A549 (cell line): Measurements from ENCODE around the gene CARS1. TPM values are rescaled to one million over a fixed set of nuclear protein-coding genes. Genes with fewer than 3 reads are reported as not detected.

Experiments used
- ATAC-seq, 2 experiments: fragments of 200-7000 bp in 1 of 2; fragments of >200 bp in 1 of 2; cut with Nextera tagmentation in 1 of 2; cut with Tn5 transposase in 1 of 2; 3 replicates each; pipeline versions ENCODE4 v1.8.0 to v1.9.1; 2018 to 2020; ENCODE audit warnings: mild to moderate bottlenecking in 1 of 2, moderate library complexity in 1 of 2
- CTCF ChIA-PET: fragments of 300-600 bp; sonication (Branson Sonifier 250); formaldehyde crosslinking; extraction: SDS; loops from one replicate; lab custom pipeline; 2021; ENCODE audit warnings: antibody characterized with exemption, inconsistent platforms; lab: Yijun Ruan, JAX
- POLR2A ChIA-PET: fragments of 350-600 bp; formaldehyde crosslinking; extraction: SDS; loops from one replicate; lab custom pipeline; 2021; ENCODE audit warnings: antibody characterized with exemption, inconsistent platforms; lab: Yijun Ruan, JAX
- DNase-seq, 2 experiments: peaks; one replicate each; pipeline versions ENCODE4 v3.0.0 to v3.0.0-alpha.2; 2011 to 2016; ENCODE audit warnings: low read depth in 1 of 2, low spot score in 1 of 2
- FAIRE-seq: peaks from 2 replicates; lab custom pipeline; 2011; peaks lifted over from hg19 to GRCh38; lab: Jason Lieb, UNC
- H3K27ac ChIP-seq, 2 experiments: fragments of >200 bp; sonication (Bioruptor Twin); formaldehyde crosslinking; 3 replicates each; pipeline ENCODE4 v1.5.1; 2016 to 2017
- H3K4me1 ChIP-seq: fragments of >200 bp; sonication (Bioruptor Twin); formaldehyde crosslinking; 3 replicates; pipeline ENCODE4 v1.6.1; 2016
- H3K4me2 ChIP-seq: fragments of >200 bp; sonication (Bioruptor Twin); formaldehyde crosslinking; 3 replicates; pipeline ENCODE4 v1.6.1; 2016
- H3K4me3 ChIP-seq: fragments of >200 bp; sonication (Bioruptor Twin); formaldehyde crosslinking; 3 replicates; pipeline ENCODE4 v1.5.1; 2016
- H3K9me3 ChIP-seq: fragments of >200 bp; sonication (Bioruptor Twin); formaldehyde crosslinking; 3 replicates; pipeline ENCODE4 v1.6.1; 2016
- CBX2 ChIP-seq: fragments of 200-600 bp; sonication (generic); IDR thresholded peaks from 2 replicates; pipeline ENCODE4 v1.6.1; 2016; ENCODE audit warnings: low read depth, mild to moderate bottlenecking, borderline replicate concordance
- CHD2 ChIP-seq: fragments of 150-350 bp; IDR thresholded peaks from 2 replicates; pipeline ENCODE4 v1.6.1; 2014; ENCODE audit warnings: low read length; ENCODE audit not compliant: partially characterized antibody
- EHMT2 ChIP-seq: fragments of 200-600 bp; sonication (generic); IDR thresholded peaks from 2 replicates; pipeline ENCODE4 v1.6.1; 2016; ENCODE audit warnings: antibody characterized with exemption, low read depth, mild to moderate bottlenecking, moderate library complexity
- ESRRA ChIP-seq: fragments of 150-350 bp; IDR thresholded peaks from 2 replicates; pipeline ENCODE4 v1.6.1; 2014; ENCODE audit warnings: mild to moderate bottlenecking, low read length, borderline replicate concordance
- FOSB ChIP-seq: fragments of 250-450 bp; sonication (Bioruptor Pico); IDR thresholded peaks from 2 replicates; pipeline ENCODE4 v1.5.0; 2020; ENCODE audit warnings: mild to moderate bottlenecking, moderate library complexity
- FOSL2 ChIP-seq, 2 experiments: fragments of 450-650 bp in 1 of 2; fragments of >200 bp in 1 of 2; sonication (Bioruptor Twin) in 1 of 2; formaldehyde crosslinking; IDR thresholded peaks; 2 replicates each; pipeline versions ENCODE4 v1.5.0 to v1.6.1; 2016 to 2020; ENCODE audit warnings: mild to moderate bottlenecking in 1 of 2, moderate library complexity in 1 of 2
- GATA3 ChIP-seq: IDR thresholded peaks from 2 replicates; pipeline ENCODE4 v1.6.1; 2012; ENCODE audit warnings: borderline replicate concordance
- HOXB5 ChIP-seq: fragments of 250-450 bp; sonication (Bioruptor Pico); IDR thresholded peaks from 2 replicates; pipeline ENCODE4 v1.5.0; 2020; ENCODE audit warnings: mild to moderate bottlenecking, moderate library complexity
- MAFK ChIP-seq: fragments of 450-650 bp; IDR thresholded peaks from 2 replicates; pipeline ENCODE4 v1.6.1; 2014; ENCODE audit not compliant: partially characterized antibody
- MAZ ChIP-seq: fragments of 150-350 bp; IDR thresholded peaks from 2 replicates; pipeline ENCODE4 v1.6.1; 2014; ENCODE audit warnings: antibody characterized with exemption, low read depth, low read length, borderline replicate concordance
- NFE2L2 ChIP-seq: fragments of 150-350 bp; conservative IDR thresholded peaks from 2 replicates; pipeline ENCODE4 v1.6.1; 2014; ENCODE audit warnings: low read length
- NPAS2 ChIP-seq: fragments of 250-450 bp; sonication (Bioruptor Pico); IDR thresholded peaks from 2 replicates; pipeline ENCODE4 v1.8.0; 2022; ENCODE audit warnings: mild to moderate bottlenecking, moderate library complexity, borderline replicate concordance
- NR3C1 ChIP-seq: fragments of >200 bp; sonication (Bioruptor Twin); formaldehyde crosslinking; IDR thresholded peaks from 3 replicates; pipeline ENCODE4 v1.6.1; 2017
- PHF8 ChIP-seq: fragments of 200-600 bp; sonication (generic); IDR thresholded peaks from 2 replicates; pipeline ENCODE4 v1.6.1; 2016; ENCODE audit warnings: low read depth, mild to moderate bottlenecking, antibody characterized with exemption, moderate library complexity, borderline replicate concordance
- POLR2A ChIP-seq: IDR thresholded peaks from 2 replicates; pipeline ENCODE4 v1.6.1; 2012; ENCODE audit warnings: mild to moderate bottlenecking, low read length
- RAD21 ChIP-seq, 2 experiments: fragments of >200 bp in 1 of 2; sonication (Bioruptor Twin) in 1 of 2; formaldehyde crosslinking in 1 of 2; IDR thresholded peaks in 1 of 2; conservative IDR thresholded peaks in 1 of 2; 2 replicates in 1 of 2; 3 replicates in 1 of 2; pipeline ENCODE4 v1.6.1; 2012 to 2018; ENCODE audit warnings: inconsistent platforms in 1 of 2
- RFX5 ChIP-seq: fragments of 450-650 bp; IDR thresholded peaks from 2 replicates; pipeline ENCODE4 v1.7.1; 2014; ENCODE audit warnings: antibody characterized with exemption, mild to moderate bottlenecking, moderate library complexity
- SMC3 ChIP-seq: fragments of >200 bp; sonication (Bioruptor Twin); formaldehyde crosslinking; IDR thresholded peaks from 3 replicates; pipeline ENCODE4 v1.6.1; 2018; ENCODE audit warnings: inconsistent platforms
- ZSCAN20 ChIP-seq: fragments of 250-450 bp; sonication (Bioruptor Pico); IDR thresholded peaks from 2 replicates; pipeline ENCODE4 v1.8.0; 2022; ENCODE audit warnings: mild to moderate bottlenecking, moderate library complexity
- WGBS: methylation state at CpG from one replicate; pipeline ENCODE4 v1.1.6; 2017; ENCODE audit errors: missing lambda C conversion rate; 5-methylcytosine and 5-hydroxymethylcytosine counted together
- polyA plus RNA-seq, 4 experiments: library from polyadenylated mRNA; depleted of rRNA in 3 of 4; stranded (reverse); fragments of >200 nt; fragmentation: RNase III in 1 of 4; extraction: RNeasy Plus Mini Kit Qiagen cat#74134 plus additional on column Dnase treatment in 1 of 4; gene quantifications; 2 replicates in 3 of 4; 3 replicates in 1 of 4; pipeline ENCODE4 v1.2.3, GENCODE V29; 2011 to 2017
- TF ChIP-seq, protein P1 (sequence below): fragments of >200 bp; sonication (Bioruptor Twin); formaldehyde crosslinking; IDR thresholded peaks from 3 replicates; pipeline ENCODE4 v1.5.1; 2016
- TF ChIP-seq, protein P2 (sequence below): IDR thresholded peaks from 2 replicates; pipeline ENCODE4 v1.6.1; 2012
- TF ChIP-seq, protein P3 (sequence below): fragments of 200-600 bp; sonication (generic); IDR thresholded peaks from 2 replicates; pipeline ENCODE4 v1.6.1; 2016; ENCODE audit warnings: antibody characterized with exemption, mild to moderate bottlenecking, moderate library complexity
- TF ChIP-seq, protein P4 (sequence below): fragments of 450-650 bp; IDR thresholded peaks from 2 replicates; pipeline ENCODE4 v1.6.1; 2014; ENCODE audit warnings: antibody characterized with exemption

Gene CARS1
- polyA plus RNA-seq, 2 of the 4 experiments (the other 2 are of a cell fraction), result 52.7 to 130 TPM

DNA sequence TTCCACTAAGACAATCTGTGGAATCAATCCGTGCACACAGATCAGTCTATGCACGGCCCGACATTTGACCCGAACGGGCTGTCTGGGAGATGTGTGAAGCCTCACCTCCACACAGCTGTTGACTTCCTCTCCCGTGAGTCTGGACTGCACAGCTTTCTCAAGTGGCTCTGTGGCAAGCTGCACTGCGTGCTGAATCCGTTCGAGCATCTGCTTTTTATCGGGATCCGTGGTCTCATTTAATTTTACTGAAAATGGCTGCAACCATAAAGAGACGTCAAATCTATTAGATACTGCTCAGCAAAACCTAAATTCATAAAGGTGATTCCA lies 19.3 kb downstream of the CARS1 start:
- DNase-seq (no peak), ATAC-seq (no peak; a peak in 3 of 6 replicates)
- H3K4me3 ChIP-seq, result no peak overlapping the region
- no peak overlapping the region for H3K4me2 ChIP-seq
- CTCF ChIA-PET, result interaction anchor here (0.6 to 11.4 kb wide), 47 partner anchors 12 to 506 kb away, joined by 3 to 210 read pairs (median 5); partner anchors contain the start of genes CARS1 and PHLDA2
- TF ChIP-seq CBX2 (no peak), NFE2L2 (no peak), HOXB5 (CRISPR knock-in tag) (no peak)
- TF ChIP-seq, all 56 proteins: peak for 0
- H3K4me1 ChIP-seq, result no peaks in the 10 kb centered on the region
- H3K9me3 ChIP-seq, result no peaks in the 10 kb centered on the region
- POLR2A ChIA-PET, result interaction anchor here (1.7 kb wide), 1 partner anchor 54 kb away, joined by 5 read pairs; no protein-coding TSS in a partner anchor
- 88% methylated on average over 12 of the region's 12 CpGs for WGBS
- no peak for FAIRE-seq
- no peak overlapping the region for H3K27ac ChIP-seq

DNA sequence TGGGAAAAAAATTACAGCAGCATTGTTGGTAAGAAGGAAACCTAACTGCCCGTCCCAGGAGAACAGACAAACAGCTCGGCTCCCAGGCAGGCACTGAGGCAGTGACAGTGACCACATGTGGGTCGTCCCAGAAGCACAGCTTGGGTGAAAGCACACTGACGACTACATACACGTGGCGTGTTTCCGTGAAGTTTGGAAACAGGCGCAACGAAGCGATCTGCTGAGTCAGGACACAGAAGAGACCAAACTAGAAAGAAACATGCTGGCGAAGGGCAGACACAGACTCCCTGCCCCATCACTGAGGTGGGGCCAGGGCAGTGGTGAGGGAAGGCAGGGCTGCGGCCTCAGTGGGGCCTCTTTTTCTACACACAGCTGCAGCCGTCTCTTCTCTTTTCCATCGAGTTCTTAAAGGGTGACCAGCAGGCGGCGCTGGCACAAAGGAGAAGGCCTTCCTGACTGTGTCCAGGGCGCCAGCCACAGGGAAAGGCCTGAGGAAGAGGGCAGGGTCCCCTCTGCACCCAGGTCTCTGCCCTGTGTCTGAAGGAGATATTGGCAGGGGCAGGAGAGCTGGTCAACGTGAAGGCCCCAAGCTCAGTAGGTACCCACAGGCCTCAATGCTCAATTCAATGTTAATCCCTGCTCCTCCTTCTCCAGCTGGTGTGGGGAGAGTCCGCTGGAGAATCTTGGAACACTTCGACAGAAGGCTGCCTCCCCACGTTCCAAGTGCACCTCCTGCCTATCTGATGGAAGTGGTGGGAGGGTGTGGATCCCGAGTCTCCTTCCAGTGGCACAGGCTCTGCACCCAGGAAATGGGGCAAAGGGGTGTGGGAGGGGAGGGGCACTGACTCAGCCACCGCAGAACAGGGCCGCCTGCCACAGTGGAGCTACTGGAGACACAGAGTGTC lies 19.9 kb downstream of the CARS1 start:
- Histone ChIP-seq H3K9me3 (no peaks in the 10 kb centered on the region), H3K4me2 (no peak overlapping the region), H3K4me1 (no peaks in the 10 kb centered on the region), H3K27ac (no peak overlapping the region), H3K4me3 (no peak overlapping the region)
- TF ChIP-seq NR3C1, result no peak
- peak; percentile 67 for TF ChIP-seq MAFK
- no peak for TF ChIP-seq FOSB (CRISPR knock-in tag)
- no peak for TF ChIP-seq GATA3
- no peak for TF ChIP-seq RFX5
- TF ChIP-seq, protein P1, sequence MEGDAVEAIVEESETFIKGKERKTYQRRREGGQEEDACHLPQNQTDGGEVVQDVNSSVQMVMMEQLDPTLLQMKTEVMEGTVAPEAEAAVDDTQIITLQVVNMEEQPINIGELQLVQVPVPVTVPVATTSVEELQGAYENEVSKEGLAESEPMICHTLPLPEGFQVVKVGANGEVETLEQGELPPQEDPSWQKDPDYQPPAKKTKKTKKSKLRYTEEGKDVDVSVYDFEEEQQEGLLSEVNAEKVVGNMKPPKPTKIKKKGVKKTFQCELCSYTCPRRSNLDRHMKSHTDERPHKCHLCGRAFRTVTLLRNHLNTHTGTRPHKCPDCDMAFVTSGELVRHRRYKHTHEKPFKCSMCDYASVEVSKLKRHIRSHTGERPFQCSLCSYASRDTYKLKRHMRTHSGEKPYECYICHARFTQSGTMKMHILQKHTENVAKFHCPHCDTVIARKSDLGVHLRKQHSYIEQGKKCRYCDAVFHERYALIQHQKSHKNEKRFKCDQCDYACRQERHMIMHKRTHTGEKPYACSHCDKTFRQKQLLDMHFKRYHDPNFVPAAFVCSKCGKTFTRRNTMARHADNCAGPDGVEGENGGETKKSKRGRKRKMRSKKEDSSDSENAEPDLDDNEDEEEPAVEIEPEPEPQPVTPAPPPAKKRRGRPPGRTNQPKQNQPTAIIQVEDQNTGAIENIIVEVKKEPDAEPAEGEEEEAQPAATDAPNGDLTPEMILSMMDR, result peak; percentile 87
- peak; percentile 73 to 89 for TF ChIP-seq RAD21 (conservative IDR thresholded peaks at IDR 0.05 in 1 of 2, IDR thresholded peaks at IDR 0.05 in 1 of 2)
- TF ChIP-seq SMC3, result peak; percentile 69
- peak; percentile 84 to 98 for ATAC-seq
- POLR2A ChIA-PET, result interaction anchor here (1.7 kb wide), 1 partner anchor 54 kb away, joined by 5 read pairs; no protein-coding TSS in a partner anchor
- FAIRE-seq, result no peak
- 57% methylated on average over 23 of the region's 24 CpGs for WGBS
- CTCF ChIA-PET, result interaction anchor here (0.6 to 11.4 kb wide), 55 partner anchors 13 to 505 kb away, joined by 3 to 210 read pairs (median 4); partner anchors contain the start of genes CARS1 and PHLDA2
- peak; percentile 75 to 76 for DNase-seq

GRCh38 chr11:3036419-3036818 lies 20.8 kb downstream of the CARS1 start:
- POLR2A ChIA-PET, result no interaction called here
- no peak for FAIRE-seq
- WGBS, result 88% methylated on average over 5 of the region's 5 CpGs

More at GRCh38 chr11:3036419-3036818, 20.8 kb downstream of the CARS1 start:
- H3K27ac ChIP-seq, result no peak overlapping the region
- no peak overlapping the region for H3K4me3 ChIP-seq
- ATAC-seq, result no peak
- DNase-seq, result no peak
- TF ChIP-seq, protein P2, sequence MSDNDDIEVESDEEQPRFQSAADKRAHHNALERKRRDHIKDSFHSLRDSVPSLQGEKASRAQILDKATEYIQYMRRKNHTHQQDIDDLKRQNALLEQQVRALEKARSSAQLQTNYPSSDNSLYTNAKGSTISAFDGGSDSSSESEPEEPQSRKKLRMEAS, result no peak
- TF ChIP-seq FOSL2 (IDR thresholded peaks at IDR 0.05), result no peak
- TF ChIP-seq FOSL2 (CRISPR knock-in tag; IDR thresholded peaks at IDR 0.05), result no peak
- TF ChIP-seq ZSCAN20 (CRISPR knock-in tag), result no peak
- TF ChIP-seq MAZ, result no peak
- TF ChIP-seq MAFK, result no peak
- TF ChIP-seq, protein P3, sequence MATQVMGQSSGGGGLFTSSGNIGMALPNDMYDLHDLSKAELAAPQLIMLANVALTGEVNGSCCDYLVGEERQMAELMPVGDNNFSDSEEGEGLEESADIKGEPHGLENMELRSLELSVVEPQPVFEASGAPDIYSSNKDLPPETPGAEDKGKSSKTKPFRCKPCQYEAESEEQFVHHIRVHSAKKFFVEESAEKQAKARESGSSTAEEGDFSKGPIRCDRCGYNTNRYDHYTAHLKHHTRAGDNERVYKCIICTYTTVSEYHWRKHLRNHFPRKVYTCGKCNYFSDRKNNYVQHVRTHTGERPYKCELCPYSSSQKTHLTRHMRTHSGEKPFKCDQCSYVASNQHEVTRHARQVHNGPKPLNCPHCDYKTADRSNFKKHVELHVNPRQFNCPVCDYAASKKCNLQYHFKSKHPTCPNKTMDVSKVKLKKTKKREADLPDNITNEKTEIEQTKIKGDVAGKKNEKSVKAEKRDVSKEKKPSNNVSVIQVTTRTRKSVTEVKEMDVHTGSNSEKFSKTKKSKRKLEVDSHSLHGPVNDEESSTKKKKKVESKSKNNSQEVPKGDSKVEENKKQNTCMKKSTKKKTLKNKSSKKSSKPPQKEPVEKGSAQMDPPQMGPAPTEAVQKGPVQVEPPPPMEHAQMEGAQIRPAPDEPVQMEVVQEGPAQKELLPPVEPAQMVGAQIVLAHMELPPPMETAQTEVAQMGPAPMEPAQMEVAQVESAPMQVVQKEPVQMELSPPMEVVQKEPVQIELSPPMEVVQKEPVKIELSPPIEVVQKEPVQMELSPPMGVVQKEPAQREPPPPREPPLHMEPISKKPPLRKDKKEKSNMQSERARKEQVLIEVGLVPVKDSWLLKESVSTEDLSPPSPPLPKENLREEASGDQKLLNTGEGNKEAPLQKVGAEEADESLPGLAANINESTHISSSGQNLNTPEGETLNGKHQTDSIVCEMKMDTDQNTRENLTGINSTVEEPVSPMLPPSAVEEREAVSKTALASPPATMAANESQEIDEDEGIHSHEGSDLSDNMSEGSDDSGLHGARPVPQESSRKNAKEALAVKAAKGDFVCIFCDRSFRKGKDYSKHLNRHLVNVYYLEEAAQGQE, result no peak
- TF ChIP-seq, protein P4, sequence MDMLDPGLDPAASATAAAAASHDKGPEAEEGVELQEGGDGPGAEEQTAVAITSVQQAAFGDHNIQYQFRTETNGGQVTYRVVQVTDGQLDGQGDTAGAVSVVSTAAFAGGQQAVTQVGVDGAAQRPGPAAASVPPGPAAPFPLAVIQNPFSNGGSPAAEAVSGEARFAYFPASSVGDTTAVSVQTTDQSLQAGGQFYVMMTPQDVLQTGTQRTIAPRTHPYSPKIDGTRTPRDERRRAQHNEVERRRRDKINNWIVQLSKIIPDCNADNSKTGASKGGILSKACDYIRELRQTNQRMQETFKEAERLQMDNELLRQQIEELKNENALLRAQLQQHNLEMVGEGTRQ, result no peak
- no peak for TF ChIP-seq ESRRA
- no peak for TF ChIP-seq PHF8
- no peak for TF ChIP-seq POLR2A
- TF ChIP-seq NPAS2 (CRISPR knock-in tag), result no peak
- TF ChIP-seq EHMT2, result no peak
- TF ChIP-seq CHD2, result no peak
- no peak for TF ChIP-seq RAD21 (conservative IDR thresholded peaks at IDR 0.05 in 1 of 2, IDR thresholded peaks at IDR 0.05 in 1 of 2)
- no peak overlapping the region for H3K4me2 ChIP-seq
- no peaks in the 10 kb centered on the region for H3K9me3 ChIP-seq
- CTCF ChIA-PET, result interaction anchor here (0.7 to 11.4 kb wide), 28 partner anchors 12 to 199 kb away, joined by 3 to 210 read pairs (median 7); partner anchors contain the start of genes CARS1 and PHLDA2
- no peaks in the 10 kb centered on the region for H3K4me1 ChIP-seq
